ENCODE data around the gene CCT4.

Gene CCT4

GRCh38 chr2:61832183-61832841, 56.1 kb downstream of the CCT4 start:
- H3K4me3 ChIP-seq (ENCODE audit: low read length) = no peak overlapping the region
- DNase-seq (ENCODE audit: low read depth, low spot score) = no peak

GRCh38 chr2:61822255-61822654, 66.2 kb downstream of the CCT4 start:
- no peak for DNase-seq (ENCODE audit: low read depth, low spot score)
- H3K4me3 ChIP-seq (ENCODE audit: low read length) = no peak overlapping the region
